Measurements from ENCODE around the gene MGRN1. TPM values are rescaled to one million over a fixed set of nuclear protein-coding genes. Genes with fewer than 3 reads are reported as not detected.
A peak's percentile ranks its signal among the peaks of the same experiment; 100 is the strongest.

MGRN1 gene
- total RNA-seq, 1 experiment from 2014 or later: 72.3 TPM

GRCh38 chr16:4646773-4647643 lies 22.4 kb downstream of the MGRN1 start:
- ChIA-PET POLR2A (no interaction called here), CTCF (no interaction called here)
- H3K4me3 Mint-ChIP-seq (ENCODE audit: unreplicated experiment): no peak overlapping the region
- TF ChIP-seq CTCF (IDR thresholded peaks at IDR 0.05; ENCODE audit: insufficient read depth in 1 of 2, low read depth in 1 of 2, low read length in 1 of 2, severe bottlenecking in 1 of 2, unreplicated experiment in 1 of 2): no peak
- Histone ChIP-seq H3K4me3 (ENCODE audit: low read depth, low read length) (no peak overlapping the region), H3K9me3 (no peaks in the 10 kb centered on the region), H3K36me3 (ENCODE audit: control insufficient read depth, insufficient read depth, low read length) (peaks cover 2% of the 10 kb centered on the region; the same call in 1 of the 2 replicates), H3K4me1 (no peaks in the 10 kb centered on the region), H3K27me3 (replicated peaks; ENCODE audit: control insufficient read depth, insufficient read depth, low read length) (no peaks in the 10 kb centered on the region)
- no peak for DNase-seq
- no peaks in the 10 kb centered on the region for H3K27me3 Mint-ChIP-seq (ENCODE audit: insufficient read depth, unreplicated experiment)
- H3K36me3 Mint-ChIP-seq (ENCODE audit: insufficient read depth, unreplicated experiment): peaks cover 24% of the 10 kb centered on the region
- no TSS peak for BruUV-seq (replicated peaks)
- H3K9me3 Mint-ChIP-seq (ENCODE audit: unreplicated experiment): no peaks in the 10 kb centered on the region
- intact Hi-C loops (cut with micrococcal nuclease; ENCODE audit: unreplicated experiment): no loop called here
- H3K4me1 Mint-ChIP-seq (ENCODE audit: low read depth, unreplicated experiment): no peaks in the 10 kb centered on the region
- H3K27ac Mint-ChIP-seq (ENCODE audit: unreplicated experiment): no peak overlapping the region

- no peak for TF ChIP-seq CTCF (IDR thresholded peaks at IDR 0.05; ENCODE audit: insufficient read depth in 1 of 2, low read depth in 1 of 2, low read length in 1 of 2, severe bottlenecking in 1 of 2, unreplicated experiment in 1 of 2)
- Mint-ChIP-seq H3K27ac (ENCODE audit: unreplicated experiment) (no peak overlapping the region), H3K27me3 (ENCODE audit: insufficient read depth, unreplicated experiment) (no peaks in the 10 kb centered on the region), H3K4me3 (ENCODE audit: unreplicated experiment) (no peak overlapping the region), H3K4me1 (ENCODE audit: low read depth, unreplicated experiment) (no peaks in the 10 kb centered on the region), H3K36me3 (ENCODE audit: insufficient read depth, unreplicated experiment) (peaks cover 24% of the 10 kb centered on the region), H3K9me3 (ENCODE audit: unreplicated experiment) (no peaks in the 10 kb centered on the region)
- no peaks in the 10 kb centered on the region for H3K27me3 ChIP-seq (replicated peaks; ENCODE audit: control insufficient read depth, insufficient read depth, low read length)
- ChIA-PET CTCF (no interaction called here), POLR2A (no interaction called here)
- peaks cover 2% of the 10 kb centered on the region; the same call in 1 of the 2 replicates for H3K36me3 ChIP-seq (ENCODE audit: control insufficient read depth, insufficient read depth, low read length)
- DNase-seq: no peak
- H3K4me1 ChIP-seq: peaks cover 3% of the 10 kb centered on the region
- H3K9me3 ChIP-seq: no peaks in the 10 kb centered on the region
- intact Hi-C loops (cut with micrococcal nuclease; ENCODE audit: unreplicated experiment): no loop called here
- H3K4me3 ChIP-seq (ENCODE audit: low read depth, low read length): no peak overlapping the region
- BruUV-seq (replicated peaks): no TSS peak
These were observed 23.0 kb downstream of the MGRN1 start for GRCh38 chr16:4647644-4647980.

- BruUV-seq (replicated peaks): no TSS peak
- H3K27me3 ChIP-seq (replicated peaks; ENCODE audit: control insufficient read depth, insufficient read depth, low read length): no peaks in the 10 kb centered on the region
- Mint-ChIP-seq H3K36me3 (ENCODE audit: insufficient read depth, unreplicated experiment) (peaks cover 28% of the 10 kb centered on the region), H3K9me3 (ENCODE audit: unreplicated experiment) (no peaks in the 10 kb centered on the region), H3K4me3 (ENCODE audit: unreplicated experiment) (no peak overlapping the region), H3K27ac (ENCODE audit: unreplicated experiment) (peak overlapping the region; percentile 80), H3K4me1 (ENCODE audit: low read depth, unreplicated experiment) (peaks cover 2% of the 10 kb centered on the region), H3K27me3 (ENCODE audit: insufficient read depth, unreplicated experiment) (no peaks in the 10 kb centered on the region)
- H3K4me3 ChIP-seq (ENCODE audit: low read depth, low read length): no peak overlapping the region
- DNase-seq: no peak
- CTCF ChIA-PET: no interaction called here
- intact Hi-C loops (cut with micrococcal nuclease; ENCODE audit: unreplicated experiment): no loop called here
- POLR2A ChIA-PET: no interaction called here
- no peaks in the 10 kb centered on the region for H3K9me3 ChIP-seq
- peaks cover 17% of the 10 kb centered on the region for H3K4me1 ChIP-seq
- no peak for TF ChIP-seq CTCF (IDR thresholded peaks at IDR 0.05; ENCODE audit: insufficient read depth in 1 of 2, low read depth in 1 of 2, low read length in 1 of 2, severe bottlenecking in 1 of 2, unreplicated experiment in 1 of 2)
- H3K36me3 ChIP-seq (ENCODE audit: control insufficient read depth, insufficient read depth, low read length): peaks cover 2% of the 10 kb centered on the region; the same call in 1 of the 2 replicates
These were observed 24.3 kb downstream of the MGRN1 start for GRCh38 chr16:4648917-4649316.
